Measurements from ENCODE around the gene HOXC5. TPM values are rescaled to one million over a fixed set of nuclear protein-coding genes. Genes with fewer than 3 reads are reported as not detected.

The HOXC5 gene
- total RNA-seq, 4 donors from 2014 or later, result 0.36 to 1.4 TPM; not detected in 2

- no peak for ATAC-seq
- no peaks in the 10 kb centered on the region for H3K9me3 ChIP-seq
- in situ Hi-C loops (cut with MboI; ENCODE audit: low sequenced_read_pairs in 4 of 4), result loop anchor here in 2 of 4 donors (5.0 to 10.0 kb wide), 2 partner anchors 168 to 170 kb away; no protein-coding TSS in a partner anchor
- H3K27ac ChIP-seq, result peak overlapping the region; percentile 94 to 100 (median 98)
- TF ChIP-seq CTCF (IDR thresholded peaks at IDR 0.05 in 4 of 5, conservative IDR thresholded peaks at IDR 0.05 in 1 of 5) (no peak), POLR2A (IDR thresholded peaks at IDR 0.05) (no peak)
- H3K4me1 ChIP-seq, result peaks cover 54 to 66% of the 10 kb centered on the region in 2 donors
- H3K4me3 ChIP-seq, result peak overlapping the region; percentile 59 to 66 (median 62)
- H3K36me3 ChIP-seq, result no peaks in the 10 kb centered on the region
- H3K27me3 ChIP-seq, result no peaks in the 10 kb centered on the region
- no peak for DNase-seq
- intact Hi-C loops (cut with DNase I; ENCODE audit: low total_unique reads), result no loop called here
Observed at GRCh38 chr12:54026640-54027441, 6.0 kb upstream of the HOXC5 start.

GRCh38 chr12:54027442-54027786 is 5.4 kb upstream of the HOXC5 start:
- H3K4me1 ChIP-seq, result peaks cover 54 to 65% of the 10 kb centered on the region in 2 donors
- intact Hi-C loops (cut with DNase I; ENCODE audit: low total_unique reads), result no loop called here
- ATAC-seq (no peak), DNase-seq (no peak)
- in situ Hi-C loops (cut with MboI; ENCODE audit: low sequenced_read_pairs in 4 of 4), result loop anchor here in 2 of 4 donors (5.0 to 10.0 kb wide), 2 partner anchors 167 to 170 kb away; no protein-coding TSS in a partner anchor
- no peaks in the 10 kb centered on the region for H3K27me3 ChIP-seq
- peak overlapping the region; percentile 59 to 66 (median 62) for H3K4me3 ChIP-seq
- H3K27ac ChIP-seq, result peak overlapping the region; percentile 94 to 100 (median 98)
- no peaks in the 10 kb centered on the region for H3K9me3 ChIP-seq
- H3K36me3 ChIP-seq, result no peaks in the 10 kb centered on the region
- TF ChIP-seq POLR2A (IDR thresholded peaks at IDR 0.05), result no peak
- TF ChIP-seq CTCF (IDR thresholded peaks at IDR 0.05 in 4 of 5, conservative IDR thresholded peaks at IDR 0.05 in 1 of 5), result no peak

- H3K4me1 ChIP-seq, result peaks cover 43 to 54% of the 10 kb centered on the region in 2 donors
- peak within 1 kb of the TSS; percentile 94 to 100 (median 98) for H3K27ac ChIP-seq
- H3K4me3 ChIP-seq, result peak within 1 kb of the TSS; percentile 59 to 66 (median 62)
- intact Hi-C loops (cut with DNase I; ENCODE audit: low total_unique reads), result no loop called here
- peak; percentile 61 to 74 for DNase-seq
- H3K9me3 ChIP-seq, result no peaks in the 10 kb centered on the region
- in situ Hi-C loops (cut with MboI; ENCODE audit: low sequenced_read_pairs in 4 of 4), result loop anchor here in 2 of 4 donors (5.0 to 10.0 kb wide), 2 partner anchors 166 to 169 kb away; no protein-coding TSS in a partner anchor
- H3K36me3 ChIP-seq, result no peaks in the 10 kb centered on the region
- no peak for TF ChIP-seq CTCF (IDR thresholded peaks at IDR 0.05 in 4 of 5, conservative IDR thresholded peaks at IDR 0.05 in 1 of 5)
- peak in 1 of 2 donors; percentile 14 for TF ChIP-seq POLR2A (IDR thresholded peaks at IDR 0.05)
- peak; percentile 58 to 70 for ATAC-seq
- no peaks in the 10 kb centered on the region for H3K27me3 ChIP-seq
Observed at GRCh38 chr12:54028314-54029201, 4.3 kb upstream of the HOXC5 start, which contains the start of gene HOXC6. Gene HOXC6, plus strand, starts transcription at chr12:54028440. Its CDS starts 82 bp downstream, at chr12:54028522.

GRCh38 chr12:54029529-54030441 is 3.1 kb upstream of the HOXC5 start:
- peak overlapping the region; percentile 94 to 100 (median 98) for H3K27ac ChIP-seq
- no peaks in the 10 kb centered on the region for H3K36me3 ChIP-seq
- peak overlapping the region; percentile 45 to 62 (median 60) for H3K4me3 ChIP-seq

More at GRCh38 chr12:54029529-54030441, 3.1 kb upstream of the HOXC5 start:
- intact Hi-C loops (cut with DNase I; ENCODE audit: low total_unique reads), result no loop called here
- in situ Hi-C loops (cut with MboI; ENCODE audit: low sequenced_read_pairs in 4 of 4), result loop anchor here in 3 of 4 donors (5.0 to 10.0 kb wide), 3 partner anchors 163 to 168 kb away; no protein-coding TSS in a partner anchor
- ATAC-seq (no peak), DNase-seq (no peak)
- no peaks in the 10 kb centered on the region for H3K9me3 ChIP-seq
- H3K4me1 ChIP-seq, result peaks cover 35 to 49% of the 10 kb centered on the region in 2 donors
- no peak for TF ChIP-seq POLR2A (IDR thresholded peaks at IDR 0.05)
- no peaks in the 10 kb centered on the region for H3K27me3 ChIP-seq
